HG03196 (cell line): ENCODE results near the gene FCGR3B.
"Not testable (repeated sequence)": the region's sequence is repeated elsewhere in the genome, so short reads cannot be mapped to it uniquely, and the experiment has no call there.

ENCODE experiments used
- ATAC-seq: cut with Tn5 transposase; IDR thresholded peaks from one replicate; pipeline ENCODE4 v1.9.1; 2021; ENCODE audit not compliant: unreplicated experiment

Gene FCGR3B

DNA sequence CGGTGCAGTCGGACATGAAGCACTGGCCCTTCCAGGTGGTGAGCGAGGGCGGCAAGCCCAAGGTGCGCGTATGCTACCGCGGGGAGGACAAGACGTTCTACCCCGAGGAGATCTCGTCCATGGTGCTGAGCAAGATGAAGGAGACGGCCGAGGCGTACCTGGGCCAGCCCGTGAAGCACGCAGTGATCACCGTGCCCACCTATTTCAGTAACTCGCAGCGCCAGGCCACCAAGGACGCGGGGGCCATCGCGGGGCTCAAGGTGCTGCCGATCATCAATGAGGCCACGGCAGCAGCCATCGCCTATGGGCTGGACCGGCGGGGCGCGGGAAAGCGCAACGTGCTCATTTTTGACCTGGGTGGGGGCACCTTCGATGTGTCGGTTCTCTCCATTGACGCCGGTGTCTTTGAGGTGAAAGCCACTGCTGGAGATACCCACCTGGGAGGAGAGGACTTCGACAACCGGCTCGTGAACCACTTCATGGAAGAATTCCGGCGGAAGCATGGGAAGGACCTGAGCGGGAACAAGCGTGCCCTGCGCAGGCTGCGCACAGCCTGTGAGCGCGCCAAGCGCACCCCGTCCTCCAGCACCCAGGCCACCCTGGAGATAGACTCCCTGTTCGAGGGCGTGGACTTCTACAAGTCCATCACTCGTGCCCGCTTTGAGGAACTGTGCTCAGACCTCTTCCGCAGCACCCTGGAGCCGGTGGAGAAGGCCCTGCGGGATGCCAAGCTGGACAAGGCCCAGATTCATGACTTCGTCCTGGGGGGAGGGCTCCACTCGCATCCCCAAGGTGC, 24.2 kb downstream of the FCGR3B start:
- not testable (repeated sequence) for ATAC-seq

DNA sequence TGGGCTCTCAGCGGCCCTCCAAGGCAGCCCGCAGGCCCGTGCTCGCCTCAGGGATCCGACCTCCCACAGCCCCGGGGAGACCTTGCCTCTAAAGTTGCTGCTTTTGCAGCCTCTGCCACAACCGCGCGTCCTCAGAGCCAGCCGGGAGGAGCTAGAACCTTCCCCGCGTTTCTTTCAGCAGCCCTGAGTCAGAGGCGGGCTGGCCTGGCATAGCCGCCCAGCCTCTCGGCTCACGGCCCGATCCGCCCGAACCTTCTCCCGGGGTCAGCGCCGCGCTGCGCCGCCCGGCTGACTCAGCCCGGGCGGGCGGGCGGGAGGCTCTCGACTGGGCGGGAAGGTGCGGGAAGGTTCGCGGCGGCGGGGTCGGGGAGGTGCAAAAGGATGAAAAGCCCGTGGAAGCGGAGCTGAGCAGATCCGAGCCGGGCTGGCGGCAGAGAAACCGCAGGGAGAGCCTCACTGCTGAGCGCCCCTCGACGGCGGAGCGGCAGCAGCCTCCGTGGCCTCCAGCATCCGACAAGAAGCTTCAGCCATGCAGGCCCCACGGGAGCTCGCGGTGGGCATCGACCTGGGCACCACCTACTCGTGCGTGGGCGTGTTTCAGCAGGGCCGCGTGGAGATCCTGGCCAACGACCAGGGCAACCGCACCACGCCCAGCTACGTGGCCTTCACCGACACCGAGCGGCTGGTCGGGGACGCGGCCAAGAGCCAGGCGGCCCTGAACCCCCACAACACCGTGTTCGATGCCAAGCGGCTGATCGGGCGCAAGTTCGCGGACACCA, 25.0 kb downstream of the FCGR3B start:
- not testable (repeated sequence) for ATAC-seq

DNA sequence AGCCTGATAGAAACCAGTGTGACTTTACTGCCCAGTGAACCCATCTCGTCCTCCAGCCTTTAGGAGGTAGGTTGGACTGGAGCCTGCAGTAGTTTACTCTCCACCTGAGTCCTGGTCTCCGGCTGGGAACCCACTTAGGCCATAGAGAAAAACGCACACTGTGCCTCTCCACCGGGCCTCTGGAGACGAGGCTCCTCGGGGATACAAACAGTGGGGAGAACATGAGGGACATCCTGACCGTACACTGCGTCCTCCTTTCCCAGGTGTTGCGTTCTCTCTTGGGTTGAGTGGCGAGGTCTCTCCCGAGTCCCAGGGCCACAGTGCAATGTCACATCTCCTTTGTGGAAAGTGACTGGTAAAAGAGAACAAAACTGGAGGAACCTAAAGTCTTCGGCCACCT, 26.0 kb downstream of the FCGR3B start:
- ATAC-seq = not testable (repeated sequence)

DNA sequence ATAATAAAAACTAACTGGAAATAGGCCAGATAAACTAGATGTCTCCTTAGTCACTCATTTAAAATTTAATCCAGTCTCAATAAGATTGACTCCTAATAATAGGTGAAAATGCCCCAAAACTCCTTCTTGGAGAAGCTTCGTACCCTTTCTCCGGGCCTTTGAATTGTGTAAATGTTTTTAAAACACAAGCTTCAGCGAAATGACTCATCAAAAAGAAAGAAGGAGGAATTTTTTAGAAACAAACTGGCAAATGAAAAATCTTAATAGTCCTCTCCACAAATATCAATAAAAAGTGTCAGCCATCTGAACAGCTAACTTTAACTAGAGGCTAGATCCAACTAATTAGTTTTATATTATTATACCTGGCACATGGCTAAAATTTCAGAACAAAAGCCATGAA, 33.9 kb downstream of the FCGR3B start:
- ATAC-seq = not testable (repeated sequence)

DNA sequence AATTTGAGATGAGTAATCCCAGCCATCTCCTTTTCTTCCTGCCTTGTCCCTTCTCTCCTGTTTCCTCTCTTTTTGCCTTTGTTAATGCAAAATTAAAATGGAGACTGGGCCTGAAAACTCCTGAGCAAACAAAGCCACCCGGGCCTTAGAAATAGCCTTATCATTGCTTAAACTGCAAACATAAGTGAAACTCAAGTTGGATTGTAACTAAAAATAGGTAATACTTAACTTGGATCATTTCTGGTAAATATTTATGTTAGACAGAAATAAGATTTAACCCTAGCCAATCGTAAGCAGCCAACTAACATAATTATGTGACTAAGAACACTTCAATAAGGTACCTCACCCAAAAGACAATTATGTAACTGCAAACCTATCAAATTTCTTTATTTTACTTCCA, 35.4 kb downstream of the FCGR3B start:
- ATAC-seq = not testable (repeated sequence)

DNA sequence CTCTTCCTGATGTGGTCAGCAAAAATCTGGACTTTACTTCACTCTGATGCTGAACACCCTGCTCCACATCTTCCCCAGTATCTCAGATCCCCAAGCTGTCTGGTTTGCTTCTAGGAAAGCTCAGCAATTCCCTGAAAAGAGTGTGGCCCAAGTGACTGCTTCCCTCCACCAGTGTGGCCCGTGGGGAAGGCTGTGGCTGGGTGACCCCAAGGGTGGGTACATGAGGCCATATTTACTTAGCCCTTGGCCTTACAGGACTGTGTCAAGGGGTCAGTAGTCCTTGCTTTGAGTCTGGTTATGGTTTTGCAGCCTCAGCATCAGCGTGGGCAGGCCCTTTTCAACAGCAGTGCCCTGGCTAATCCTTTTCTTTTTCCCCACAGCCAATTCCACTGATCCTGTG, 35.8 kb downstream of the FCGR3B start:
- not testable (repeated sequence) for ATAC-seq

DNA sequence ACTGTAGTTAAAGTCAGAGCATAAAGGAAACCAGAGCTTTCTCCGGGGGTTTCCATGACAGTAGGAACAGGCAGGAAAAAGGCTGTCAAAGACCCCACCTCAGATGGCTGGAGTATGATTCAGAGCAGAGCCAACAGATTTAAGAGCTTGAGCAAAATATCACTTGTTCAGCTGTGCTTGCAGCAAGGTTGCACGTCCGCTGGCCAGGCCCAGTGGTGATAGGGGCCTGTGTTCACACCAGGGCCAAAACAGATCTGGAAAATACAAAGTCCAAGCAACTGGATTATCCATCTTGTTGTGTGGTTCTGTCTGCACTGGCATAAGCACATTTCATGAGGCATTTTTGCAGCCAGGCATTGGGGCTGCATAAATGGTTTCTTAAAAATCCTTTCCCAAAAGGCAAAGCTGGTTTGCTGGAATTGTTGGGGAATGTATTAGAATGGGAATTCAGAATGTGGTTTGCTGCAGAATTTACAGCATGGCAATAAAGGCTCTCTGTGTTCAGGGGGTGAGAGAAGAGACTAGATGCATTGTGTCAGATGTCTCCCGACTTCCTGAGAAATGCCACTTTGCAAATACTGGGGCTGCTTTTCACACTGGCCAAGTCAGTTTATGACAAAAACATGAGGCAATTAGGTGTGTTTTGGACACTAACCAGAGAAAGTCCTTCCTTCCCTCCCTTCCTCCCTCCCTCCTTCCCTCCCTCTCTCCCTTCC, 36.5 kb downstream of the FCGR3B start:
- ATAC-seq = not testable (repeated sequence)

DNA sequence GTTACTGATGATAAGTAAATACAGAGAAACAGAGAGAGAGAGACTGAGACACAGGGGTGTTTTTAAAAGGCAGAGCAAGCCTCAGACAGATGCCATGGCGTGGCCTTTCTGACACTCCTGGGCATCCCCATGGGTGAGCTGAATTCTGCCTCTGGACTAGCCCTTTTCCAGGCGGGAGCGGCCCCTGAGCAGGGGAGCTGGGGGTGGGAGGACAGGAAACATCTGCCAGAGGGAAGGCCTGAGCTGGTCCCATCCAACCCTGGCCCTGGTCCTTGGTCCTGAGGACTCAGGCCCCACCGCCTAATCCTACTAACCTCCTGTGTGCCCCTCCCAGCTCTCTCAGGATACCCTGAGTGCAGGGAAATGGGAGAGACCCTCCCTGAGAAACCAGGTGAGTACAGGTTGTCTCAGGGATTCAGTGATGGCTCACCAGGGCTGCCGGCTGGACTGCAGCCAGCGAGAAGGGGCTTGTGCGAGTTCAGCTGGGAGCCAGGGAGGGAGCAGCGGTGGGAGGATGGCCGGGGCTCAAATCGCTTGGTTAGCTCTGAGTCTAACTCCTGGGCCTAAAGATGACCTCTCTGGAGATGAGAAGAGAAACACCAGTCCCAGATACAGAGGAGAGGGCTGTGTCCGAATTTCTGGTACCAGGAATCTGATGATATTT, 37.8 kb downstream of the FCGR3B start:
- ATAC-seq = not testable (repeated sequence)

DNA sequence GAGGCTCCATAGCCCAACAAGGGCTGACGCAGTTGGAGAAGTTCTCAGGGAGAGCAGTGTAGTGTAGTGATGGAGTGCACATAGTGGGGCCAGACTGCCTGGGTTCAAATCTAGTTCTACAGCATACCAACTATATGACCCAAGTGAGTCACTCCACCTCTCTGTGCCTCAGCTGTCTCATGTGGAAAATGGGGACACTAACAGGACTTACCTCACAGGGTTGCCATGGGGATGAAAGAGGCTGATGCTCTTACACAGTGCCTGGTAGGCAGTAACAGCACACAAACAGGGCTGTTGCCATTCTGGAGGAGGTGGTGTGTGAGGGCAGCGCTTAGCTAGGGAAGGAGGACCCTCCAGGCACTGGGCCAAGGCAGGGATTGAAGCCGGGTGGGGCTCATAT, 38.4 kb downstream of the FCGR3B start:
- not testable (repeated sequence) for ATAC-seq

DNA sequence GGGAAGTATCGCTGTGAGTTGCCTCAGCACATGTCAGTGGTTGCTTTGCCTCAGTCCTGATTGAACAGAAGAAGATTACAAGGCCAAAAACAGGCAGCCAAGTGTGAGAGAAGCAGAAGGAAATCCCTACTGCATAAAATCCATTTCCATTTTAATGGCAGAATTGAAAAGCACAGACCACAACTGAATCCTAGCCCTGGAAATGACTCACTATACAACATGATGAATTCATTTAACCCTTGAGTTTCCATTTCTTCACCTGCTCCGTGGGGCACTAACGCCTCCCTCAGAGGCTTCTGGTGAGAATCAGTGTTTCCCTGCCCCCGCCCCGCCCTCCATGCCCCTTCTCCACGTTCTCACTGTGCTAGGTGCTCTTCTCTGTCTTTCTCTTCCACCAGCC, 41.1 kb downstream of the FCGR3B start:
- ATAC-seq = not testable (repeated sequence)

DNA sequence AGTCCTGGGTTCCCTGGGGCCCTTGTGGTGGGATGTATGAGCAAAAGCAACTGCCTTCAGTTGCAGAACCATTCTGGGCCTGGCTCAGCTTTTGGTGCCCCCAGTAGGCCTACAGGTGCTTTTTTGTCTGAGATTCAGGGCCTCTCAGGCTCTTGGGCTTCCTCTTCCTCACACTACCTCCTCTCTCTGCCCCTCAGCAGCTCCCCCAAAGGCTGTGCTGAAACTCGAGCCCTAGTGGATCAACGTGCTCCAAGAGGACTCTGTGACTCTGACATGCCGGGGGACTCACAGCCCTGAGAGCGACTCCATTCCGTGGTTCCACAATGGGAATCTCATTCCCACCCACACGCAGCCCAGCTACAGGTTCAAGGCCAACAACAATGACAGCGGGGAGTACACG, 41.6 kb downstream of the FCGR3B start:
- not testable (repeated sequence) for ATAC-seq

DNA sequence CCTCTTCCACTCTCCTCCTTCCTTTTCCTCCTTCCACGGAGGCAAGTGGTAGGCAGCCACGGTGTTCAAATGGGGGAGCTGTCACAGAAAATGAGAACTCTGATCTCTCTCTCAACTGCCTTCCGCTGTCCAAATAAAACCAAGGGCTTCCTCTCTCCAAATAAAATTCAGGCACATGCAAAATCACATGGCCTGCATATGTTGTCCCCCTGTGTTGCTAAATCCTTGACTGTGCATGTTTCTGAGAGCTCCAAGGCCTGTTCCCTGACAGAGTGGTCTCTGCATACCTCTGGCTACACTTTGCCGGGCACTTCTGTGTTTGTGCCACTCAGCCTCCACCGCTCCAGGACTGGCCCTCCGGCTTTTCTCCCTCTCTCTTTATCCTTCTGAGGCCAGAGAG, 42.4 kb downstream of the FCGR3B start:
- not testable (repeated sequence) for ATAC-seq

DNA sequence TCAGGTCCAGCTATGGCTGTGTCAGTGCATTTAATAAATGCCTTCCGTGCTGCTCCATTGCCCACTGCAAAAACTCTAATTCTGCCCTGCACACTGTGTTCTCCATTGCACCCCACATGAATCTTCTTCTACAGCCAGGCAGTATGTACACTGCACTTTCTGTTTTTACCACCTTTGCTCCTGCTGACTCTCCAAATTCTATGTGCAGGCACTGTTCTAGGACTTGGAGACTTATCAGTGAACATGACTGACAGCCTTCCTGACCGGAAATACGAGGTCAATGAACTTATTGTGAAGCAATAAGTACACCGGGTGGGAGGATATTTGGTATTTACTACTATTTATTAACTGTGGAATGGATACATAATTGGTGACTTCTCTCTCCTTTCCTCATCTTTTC, 48.1 kb downstream of the FCGR3B start:
- ATAC-seq = not testable (repeated sequence)

DNA sequence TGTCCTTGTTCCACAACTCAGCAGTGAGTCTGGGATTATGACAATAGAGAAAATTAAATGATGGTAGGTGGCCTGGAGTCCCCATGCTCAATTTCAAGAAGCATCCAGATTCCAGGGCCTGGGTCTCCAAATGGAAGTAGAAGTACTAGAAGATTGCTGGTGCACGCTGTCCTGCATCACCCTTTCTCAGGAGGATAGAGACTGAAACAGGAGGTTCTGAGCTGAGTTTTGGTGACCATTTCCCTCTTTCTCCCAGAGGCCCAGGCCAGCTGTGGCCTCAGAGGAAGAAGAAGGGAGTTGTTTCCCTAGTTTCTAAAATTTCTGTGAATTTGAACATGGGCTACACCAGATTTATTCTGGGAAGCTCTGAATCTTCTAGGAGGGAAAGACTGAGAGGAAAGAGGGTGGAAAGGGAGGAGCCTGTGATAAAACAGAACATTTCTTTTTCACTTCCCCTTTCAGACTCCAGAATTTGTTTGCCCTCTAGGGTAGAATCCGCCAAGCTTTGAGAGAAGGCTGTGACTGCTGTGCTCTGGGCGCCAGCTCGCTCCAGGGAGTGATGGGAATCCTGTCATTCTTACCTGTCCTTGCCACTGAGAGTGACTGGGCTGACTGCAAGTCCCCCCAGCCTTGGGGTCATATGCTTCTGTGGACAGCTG, 50.0 kb downstream of the FCGR3B start:
- ATAC-seq = peak; percentile 64

DNA sequence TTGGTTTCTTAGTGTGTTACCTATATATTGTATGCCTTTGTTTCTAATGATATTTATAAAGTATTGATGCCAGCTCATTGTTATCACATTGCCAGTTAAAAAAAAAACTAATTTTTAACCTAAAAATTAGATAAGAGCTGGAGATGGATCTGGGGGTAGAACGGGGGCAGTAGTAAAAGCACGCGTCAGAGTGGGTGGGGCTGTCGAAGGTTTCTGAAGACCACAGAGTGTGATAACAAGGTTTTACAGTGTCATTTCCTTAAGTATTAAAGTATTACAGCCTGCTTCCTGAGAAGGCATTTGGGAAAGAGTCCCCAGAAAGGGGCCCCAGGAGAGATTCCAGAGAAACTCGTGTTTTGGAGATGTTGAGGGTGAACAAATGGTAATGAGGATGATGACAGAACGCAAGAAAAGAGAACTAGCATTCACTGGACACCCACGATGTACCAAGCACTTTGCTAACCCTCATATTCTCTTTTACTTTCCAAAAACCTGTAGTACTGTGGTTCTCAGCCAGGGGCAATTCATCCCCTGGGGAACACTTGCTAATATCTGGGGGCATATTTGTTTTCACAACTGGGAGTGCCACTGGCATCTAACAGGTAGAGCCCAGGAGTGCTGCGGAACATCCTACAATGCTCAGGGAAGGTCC, 51.0 kb downstream of the FCGR3B start:
- not testable (repeated sequence) for ATAC-seq

DNA sequence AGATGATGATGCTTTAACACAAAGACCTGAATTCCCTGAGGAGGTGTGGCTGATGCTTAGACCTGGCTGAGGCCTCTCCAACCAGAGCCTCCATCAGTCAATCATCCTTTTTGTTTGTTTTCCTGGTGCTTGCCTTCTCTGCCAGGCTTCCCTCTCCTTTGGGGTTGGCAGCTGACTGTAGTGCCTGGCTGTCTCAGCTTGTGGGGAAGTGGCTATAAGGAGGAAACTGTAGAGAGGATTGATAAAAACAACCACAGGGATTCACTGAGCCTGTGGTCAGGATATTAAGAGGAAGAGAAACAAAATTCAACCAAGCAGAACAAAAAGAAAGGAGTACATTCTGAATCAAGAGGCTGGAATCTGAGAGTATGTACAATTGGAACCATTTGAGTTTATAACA, 54.3 kb downstream of the FCGR3B start:
- not testable (repeated sequence) for ATAC-seq
